ENCODE data around the gene GLT6D1.

DNA sequence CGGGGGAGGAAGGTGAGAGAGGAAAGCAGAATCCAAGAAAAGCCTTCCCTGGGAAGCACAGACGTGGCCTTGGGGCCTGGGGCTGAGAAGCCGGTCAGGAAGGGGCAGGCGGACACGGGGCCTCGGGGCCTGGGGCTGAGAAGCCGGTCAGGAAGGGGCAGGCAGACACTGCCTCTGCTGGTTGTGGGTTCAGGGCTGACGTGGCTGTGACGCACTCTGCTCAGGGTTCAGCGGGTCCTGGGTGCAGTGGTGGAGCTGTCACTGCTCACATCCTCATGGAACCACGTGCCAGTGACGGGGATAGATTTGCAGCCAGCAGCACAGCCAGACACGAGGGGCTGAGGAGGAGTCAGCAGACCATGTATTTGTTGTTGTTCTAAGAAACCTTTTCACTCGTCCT lies 65.0 kb downstream of the GLT6D1 start:
- TF ChIP-seq, protein P1, sequence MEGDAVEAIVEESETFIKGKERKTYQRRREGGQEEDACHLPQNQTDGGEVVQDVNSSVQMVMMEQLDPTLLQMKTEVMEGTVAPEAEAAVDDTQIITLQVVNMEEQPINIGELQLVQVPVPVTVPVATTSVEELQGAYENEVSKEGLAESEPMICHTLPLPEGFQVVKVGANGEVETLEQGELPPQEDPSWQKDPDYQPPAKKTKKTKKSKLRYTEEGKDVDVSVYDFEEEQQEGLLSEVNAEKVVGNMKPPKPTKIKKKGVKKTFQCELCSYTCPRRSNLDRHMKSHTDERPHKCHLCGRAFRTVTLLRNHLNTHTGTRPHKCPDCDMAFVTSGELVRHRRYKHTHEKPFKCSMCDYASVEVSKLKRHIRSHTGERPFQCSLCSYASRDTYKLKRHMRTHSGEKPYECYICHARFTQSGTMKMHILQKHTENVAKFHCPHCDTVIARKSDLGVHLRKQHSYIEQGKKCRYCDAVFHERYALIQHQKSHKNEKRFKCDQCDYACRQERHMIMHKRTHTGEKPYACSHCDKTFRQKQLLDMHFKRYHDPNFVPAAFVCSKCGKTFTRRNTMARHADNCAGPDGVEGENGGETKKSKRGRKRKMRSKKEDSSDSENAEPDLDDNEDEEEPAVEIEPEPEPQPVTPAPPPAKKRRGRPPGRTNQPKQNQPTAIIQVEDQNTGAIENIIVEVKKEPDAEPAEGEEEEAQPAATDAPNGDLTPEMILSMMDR (IDR thresholded peaks at IDR 0.05): no peak
- no peak for TF ChIP-seq POLR2A (IDR thresholded peaks at IDR 0.05)
